Osteoblast (primary cell): ENCODE results near the gene PRODH2. TPM values are rescaled to one million over a fixed set of nuclear protein-coding genes. Genes with fewer than 3 reads are reported as not detected.

Experiments used
- DNase-seq: peaks from one replicate; pipeline ENCODE4 v3.0.0; 2011; ENCODE audit warnings: low spot score, mixed read lengths; ENCODE audit not compliant: insufficient read length; ENCODE audit errors: missing footprints
- H2AFZ ChIP-seq: 2 replicates; pipeline ENCODE4 v1.6.0; 2011; ENCODE audit warnings: mild to moderate bottlenecking, low read length
- H3K27ac ChIP-seq: 2 replicates; pipeline ENCODE4 v1.5.1; 2011; ENCODE audit warnings: mild to moderate bottlenecking, low read depth, low read length, moderate library complexity
- H3K27me3 ChIP-seq: 2 replicates; pipeline ENCODE4 v1.6.0; 2012; ENCODE audit warnings: mild to moderate bottlenecking, control low read depth, inconsistent platforms, low read length, moderate library complexity; ENCODE audit not compliant: insufficient read depth
- H3K36me3 ChIP-seq: 2 replicates; pipeline ENCODE4 v1.5.1; 2011; ENCODE audit warnings: mild to moderate bottlenecking, low read length, control low read depth, moderate library complexity; ENCODE audit not compliant: insufficient read depth
- H3K4me1 ChIP-seq: 2 replicates; pipeline ENCODE4 v1.5.1; 2011; ENCODE audit warnings: mild to moderate bottlenecking, low read length, control low read depth, moderate library complexity; ENCODE audit not compliant: insufficient read depth
- H3K4me2 ChIP-seq: 2 replicates; pipeline ENCODE4 v1.6.0; 2011; ENCODE audit warnings: mild to moderate bottlenecking, low read length; ENCODE audit not compliant: insufficient read depth
- H3K4me3 ChIP-seq: fragments of 200-600 bp; sonication (generic); 3 replicates; pipeline ENCODE4 v1.5.1; 2012; ENCODE audit warnings: mild to moderate bottlenecking, low read length, inconsistent platforms; ENCODE audit not compliant: insufficient read depth
- H3K79me2 ChIP-seq: 2 replicates; pipeline ENCODE4 v1.6.0; 2012; ENCODE audit warnings: mild to moderate bottlenecking, low read length, control low read depth, inconsistent platforms; ENCODE audit not compliant: insufficient read depth
- H3K9me3 ChIP-seq: 2 replicates; pipeline ENCODE4 v1.5.1; 2011; ENCODE audit warnings: low read depth, low read length, control low read depth
- H4K20me1 ChIP-seq: 2 replicates; pipeline ENCODE4 v1.6.0; 2012; ENCODE audit warnings: mild to moderate bottlenecking, low read length, control low read depth; ENCODE audit not compliant: insufficient read depth
- CTCF ChIP-seq: IDR thresholded peaks from 2 replicates; pipeline ENCODE4 v1.5.1; 2011; ENCODE audit warnings: mild to moderate bottlenecking, low read depth, low read length, moderate library complexity; ENCODE audit errors: extremely low read depth
- total RNA-seq: library from RNA; depleted of rRNA; stranded (reverse); fragments of >200 nt; gene quantifications from 2 replicates; pipeline ENCODE4 v1.2.3, GENCODE V29; 2012

Gene PRODH2
- total RNA-seq, 1 donor, result not detected

DNA sequence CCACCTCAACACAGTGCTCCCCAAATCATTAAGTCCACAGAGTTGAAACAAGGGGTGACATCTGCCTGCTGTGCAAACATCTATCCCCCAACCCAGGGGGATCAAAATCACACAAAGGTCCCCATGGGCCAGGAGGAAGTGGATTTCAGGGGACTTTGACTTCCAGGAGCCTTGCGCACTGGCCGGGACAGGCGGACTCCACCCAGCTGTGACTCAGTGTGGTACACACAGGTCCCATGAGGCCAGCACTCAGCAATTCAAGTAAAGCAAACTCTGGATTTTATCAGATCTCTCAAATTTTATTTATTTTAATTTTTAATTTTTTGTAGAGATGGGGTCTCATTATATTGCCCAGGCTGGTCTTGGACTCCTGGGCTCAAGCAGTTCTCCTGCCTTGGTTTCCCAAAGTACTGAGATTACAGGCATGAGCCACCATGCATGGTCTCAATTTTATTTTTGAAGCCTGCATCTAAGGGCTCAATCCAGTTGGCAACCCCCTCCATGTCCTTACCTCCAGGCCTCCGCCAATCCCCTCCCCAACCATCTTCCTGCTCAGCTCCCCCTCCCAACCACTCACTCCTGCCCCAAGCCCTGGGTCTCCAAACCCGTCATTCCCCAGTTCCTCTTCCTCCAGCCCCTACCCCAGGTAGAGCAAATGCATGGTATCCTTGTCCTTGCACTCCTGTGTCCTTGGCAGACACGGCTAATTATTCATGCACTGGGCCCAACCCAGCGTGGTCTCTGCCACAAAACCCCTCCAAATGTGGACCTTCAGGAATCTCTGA is 19.1 kb downstream of the PRODH2 start:
- no peak overlapping the region for H2AFZ ChIP-seq
- TF ChIP-seq CTCF, result no peak
- no peak overlapping the region for H3K4me3 ChIP-seq
- H3K27me3 ChIP-seq, result peaks cover 33% of the 10 kb centered on the region
- no peaks in the 10 kb centered on the region for H3K9me3 ChIP-seq
- no peak overlapping the region for H3K4me2 ChIP-seq
- no peaks in the 10 kb centered on the region for H3K36me3 ChIP-seq
- H4K20me1 ChIP-seq, result no peaks in the 10 kb centered on the region
- DNase-seq, result peak; percentile 99
- peaks cover 2% of the 10 kb centered on the region for H3K4me1 ChIP-seq
- no peak overlapping the region for H3K27ac ChIP-seq
- no peaks in the 10 kb centered on the region for H3K79me2 ChIP-seq

GRCh38 chr19:35792888-35793287 is 19.8 kb downstream of the PRODH2 start:
- no peaks in the 10 kb centered on the region for H3K9me3 ChIP-seq
- no peaks in the 10 kb centered on the region for H4K20me1 ChIP-seq
- H3K27me3 ChIP-seq, result peaks cover 28% of the 10 kb centered on the region
- no peak overlapping the region for H2AFZ ChIP-seq
- peaks cover 2% of the 10 kb centered on the region for H3K4me1 ChIP-seq
- no peak overlapping the region for H3K4me2 ChIP-seq
- H3K36me3 ChIP-seq, result no peaks in the 10 kb centered on the region
- no peak for DNase-seq
- no peak overlapping the region for H3K4me3 ChIP-seq
- no peak overlapping the region for H3K27ac ChIP-seq
- no peaks in the 10 kb centered on the region for H3K79me2 ChIP-seq
- no peak for TF ChIP-seq CTCF

- no peak overlapping the region for H3K27ac ChIP-seq
- H3K36me3 ChIP-seq, result no peaks in the 10 kb centered on the region
- H4K20me1 ChIP-seq, result no peaks in the 10 kb centered on the region
- peak; percentile 71 for DNase-seq
- no peak overlapping the region for H3K4me2 ChIP-seq
- H3K27me3 ChIP-seq, result peaks cover 24% of the 10 kb centered on the region
- no peak overlapping the region for H3K4me3 ChIP-seq
- no peak for TF ChIP-seq CTCF
- no peaks in the 10 kb centered on the region for H3K79me2 ChIP-seq
- H3K9me3 ChIP-seq, result no peaks in the 10 kb centered on the region
- H2AFZ ChIP-seq, result no peak overlapping the region
- peaks cover 2% of the 10 kb centered on the region for H3K4me1 ChIP-seq
Observed at GRCh38 chr19:35792312-35792711, 20.3 kb downstream of the PRODH2 start.

DNA sequence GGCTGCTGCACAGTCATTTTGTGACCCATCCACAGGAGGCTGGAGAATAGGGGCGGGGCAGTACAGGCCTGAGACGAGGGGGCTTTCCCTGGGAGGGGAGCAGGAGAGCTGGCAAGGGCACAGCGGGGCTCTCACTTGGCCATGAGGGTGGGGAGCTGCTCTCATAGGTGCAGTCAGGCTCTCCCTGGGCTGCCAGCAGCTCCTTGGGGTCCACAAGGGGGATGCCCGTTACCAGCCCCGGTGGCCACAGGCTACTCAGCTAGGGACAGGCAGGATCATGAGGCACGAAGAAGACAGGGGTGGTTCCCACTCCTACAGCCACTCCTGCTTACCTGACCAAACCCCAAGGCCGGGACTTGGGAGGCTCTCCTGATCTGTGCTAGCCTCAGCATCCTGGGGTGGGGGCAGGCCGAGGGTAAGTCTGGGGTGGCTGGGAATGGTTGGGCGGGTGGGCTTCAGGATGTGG is 20.8 kb downstream of the PRODH2 start:
- Histone ChIP-seq H3K79me2 (no peaks in the 10 kb centered on the region), H4K20me1 (no peaks in the 10 kb centered on the region), H3K4me2 (no peak overlapping the region), H3K4me3 (no peak overlapping the region), H2AFZ (no peak overlapping the region), H3K27me3 (peaks cover 20% of the 10 kb centered on the region), H3K27ac (no peak overlapping the region), H3K36me3 (no peaks in the 10 kb centered on the region), H3K9me3 (no peaks in the 10 kb centered on the region), H3K4me1 (peaks cover 2% of the 10 kb centered on the region)
- no peak for TF ChIP-seq CTCF
- peak; percentile 62 for DNase-seq
